Measurements from ENCODE around the gene PHLPP1.

DNA sequence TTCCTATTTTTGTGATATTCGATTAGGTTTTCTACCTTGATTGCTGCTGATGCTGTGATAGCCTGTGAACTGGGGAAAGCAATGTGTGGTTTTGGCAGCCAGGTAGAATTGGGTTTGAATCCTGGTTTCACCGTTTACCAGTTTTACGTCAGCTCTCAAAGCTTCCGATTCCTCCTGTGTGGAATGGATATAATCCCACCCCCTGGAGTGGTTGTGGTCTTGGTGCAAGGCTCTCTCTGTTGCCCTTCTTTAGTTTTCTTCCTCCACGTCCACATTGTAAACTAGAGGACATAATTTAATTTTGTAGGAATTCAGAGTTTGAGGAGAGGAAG lies 45.0 kb downstream of the PHLPP1 start:
- TF ChIP-seq, protein P1, sequence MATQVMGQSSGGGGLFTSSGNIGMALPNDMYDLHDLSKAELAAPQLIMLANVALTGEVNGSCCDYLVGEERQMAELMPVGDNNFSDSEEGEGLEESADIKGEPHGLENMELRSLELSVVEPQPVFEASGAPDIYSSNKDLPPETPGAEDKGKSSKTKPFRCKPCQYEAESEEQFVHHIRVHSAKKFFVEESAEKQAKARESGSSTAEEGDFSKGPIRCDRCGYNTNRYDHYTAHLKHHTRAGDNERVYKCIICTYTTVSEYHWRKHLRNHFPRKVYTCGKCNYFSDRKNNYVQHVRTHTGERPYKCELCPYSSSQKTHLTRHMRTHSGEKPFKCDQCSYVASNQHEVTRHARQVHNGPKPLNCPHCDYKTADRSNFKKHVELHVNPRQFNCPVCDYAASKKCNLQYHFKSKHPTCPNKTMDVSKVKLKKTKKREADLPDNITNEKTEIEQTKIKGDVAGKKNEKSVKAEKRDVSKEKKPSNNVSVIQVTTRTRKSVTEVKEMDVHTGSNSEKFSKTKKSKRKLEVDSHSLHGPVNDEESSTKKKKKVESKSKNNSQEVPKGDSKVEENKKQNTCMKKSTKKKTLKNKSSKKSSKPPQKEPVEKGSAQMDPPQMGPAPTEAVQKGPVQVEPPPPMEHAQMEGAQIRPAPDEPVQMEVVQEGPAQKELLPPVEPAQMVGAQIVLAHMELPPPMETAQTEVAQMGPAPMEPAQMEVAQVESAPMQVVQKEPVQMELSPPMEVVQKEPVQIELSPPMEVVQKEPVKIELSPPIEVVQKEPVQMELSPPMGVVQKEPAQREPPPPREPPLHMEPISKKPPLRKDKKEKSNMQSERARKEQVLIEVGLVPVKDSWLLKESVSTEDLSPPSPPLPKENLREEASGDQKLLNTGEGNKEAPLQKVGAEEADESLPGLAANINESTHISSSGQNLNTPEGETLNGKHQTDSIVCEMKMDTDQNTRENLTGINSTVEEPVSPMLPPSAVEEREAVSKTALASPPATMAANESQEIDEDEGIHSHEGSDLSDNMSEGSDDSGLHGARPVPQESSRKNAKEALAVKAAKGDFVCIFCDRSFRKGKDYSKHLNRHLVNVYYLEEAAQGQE (IDR thresholded peaks at IDR 0.05; ENCODE audit: low read depth), result no peak
- TF ChIP-seq SIN3A (IDR thresholded peaks at IDR 0.05; ENCODE audit: low read depth) (no peak), EGR1 (IDR thresholded peaks at IDR 0.05; ENCODE audit: low read depth) (no peak), ELF1 (IDR thresholded peaks at IDR 0.05; ENCODE audit: borderline replicate concordance, low read depth) (no peak), EZH2phosphoT487 (IDR thresholded peaks at IDR 0.05; ENCODE audit: borderline replicate concordance) (no peak), CEBPB (IDR thresholded peaks at IDR 0.05; ENCODE audit: low read depth) (no peak), YY1 (IDR thresholded peaks at IDR 0.05; ENCODE audit: extremely low read depth, insufficient replicate concordance, low read depth, low read length) (no peak), POLR2AphosphoS5 (IDR thresholded peaks at IDR 0.05; ENCODE audit: low read depth, low read length) (no peak), POLR2A (IDR thresholded peaks at IDR 0.05; ENCODE audit: borderline replicate concordance, extremely low read depth, insufficient read depth, insufficient read length) (no peak), RAD21 (IDR thresholded peaks at IDR 0.05; ENCODE audit: low read depth) (no peak)
- TF ChIP-seq, protein P2, sequence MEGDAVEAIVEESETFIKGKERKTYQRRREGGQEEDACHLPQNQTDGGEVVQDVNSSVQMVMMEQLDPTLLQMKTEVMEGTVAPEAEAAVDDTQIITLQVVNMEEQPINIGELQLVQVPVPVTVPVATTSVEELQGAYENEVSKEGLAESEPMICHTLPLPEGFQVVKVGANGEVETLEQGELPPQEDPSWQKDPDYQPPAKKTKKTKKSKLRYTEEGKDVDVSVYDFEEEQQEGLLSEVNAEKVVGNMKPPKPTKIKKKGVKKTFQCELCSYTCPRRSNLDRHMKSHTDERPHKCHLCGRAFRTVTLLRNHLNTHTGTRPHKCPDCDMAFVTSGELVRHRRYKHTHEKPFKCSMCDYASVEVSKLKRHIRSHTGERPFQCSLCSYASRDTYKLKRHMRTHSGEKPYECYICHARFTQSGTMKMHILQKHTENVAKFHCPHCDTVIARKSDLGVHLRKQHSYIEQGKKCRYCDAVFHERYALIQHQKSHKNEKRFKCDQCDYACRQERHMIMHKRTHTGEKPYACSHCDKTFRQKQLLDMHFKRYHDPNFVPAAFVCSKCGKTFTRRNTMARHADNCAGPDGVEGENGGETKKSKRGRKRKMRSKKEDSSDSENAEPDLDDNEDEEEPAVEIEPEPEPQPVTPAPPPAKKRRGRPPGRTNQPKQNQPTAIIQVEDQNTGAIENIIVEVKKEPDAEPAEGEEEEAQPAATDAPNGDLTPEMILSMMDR (IDR thresholded peaks at IDR 0.05 in 2 of 3, conservative IDR thresholded peaks at IDR 0.05 in 1 of 3; ENCODE audit: borderline replicate concordance in 1 of 3, insufficient read depth in 1 of 3, low read depth in 2 of 3, low read length in 2 of 3), result no peak
- TF ChIP-seq, protein P3, sequence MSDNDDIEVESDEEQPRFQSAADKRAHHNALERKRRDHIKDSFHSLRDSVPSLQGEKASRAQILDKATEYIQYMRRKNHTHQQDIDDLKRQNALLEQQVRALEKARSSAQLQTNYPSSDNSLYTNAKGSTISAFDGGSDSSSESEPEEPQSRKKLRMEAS (IDR thresholded peaks at IDR 0.05), result no peak

Data from HCT116 (cell line).